Measurements from ENCODE around the gene ST7L. TPM values are rescaled to one million over a fixed set of nuclear protein-coding genes. Genes with fewer than 3 reads are reported as not detected.

ST7L gene
- total RNA-seq, 1 experiment from 2014 or later: 18.0 TPM

DNA sequence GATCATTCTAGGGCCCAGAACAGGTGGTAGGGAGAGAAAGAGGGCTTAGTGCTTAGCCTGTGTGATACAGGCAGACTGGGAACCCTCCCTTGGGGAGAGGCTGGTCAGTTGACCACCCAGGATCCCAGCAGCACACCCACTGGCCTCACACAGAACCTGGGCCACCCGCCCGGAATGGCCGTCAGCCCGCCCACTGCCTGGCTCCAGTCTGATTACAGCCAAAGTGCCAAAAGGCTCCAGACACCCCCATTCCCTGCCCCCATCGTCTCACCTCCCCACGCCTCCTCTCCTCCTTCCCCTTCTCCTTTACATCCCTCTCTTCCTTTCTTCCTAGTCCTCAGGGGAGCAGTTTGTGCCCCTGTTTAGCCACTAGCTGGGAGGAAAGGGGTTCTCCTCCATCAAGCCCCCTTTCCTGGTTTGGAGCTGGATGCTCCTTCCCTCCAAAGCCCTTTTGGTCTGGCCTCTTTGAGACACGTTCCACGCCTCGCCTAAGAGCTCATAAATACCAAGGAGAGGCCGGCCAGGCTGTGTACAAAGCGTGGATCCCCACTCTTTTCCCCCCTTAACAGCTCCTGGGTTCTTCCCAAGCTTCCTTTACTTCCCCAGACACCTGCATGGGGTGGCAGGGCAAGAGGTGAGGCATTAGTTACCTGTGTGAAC lies 114.8 kb downstream of the ST7L start:
- Mint-ChIP-seq H3K27ac (no peak overlapping the region), H3K4me1 (peaks cover 15% of the 10 kb centered on the region), H3K4me3 (no peak overlapping the region), H3K36me3 (no peaks in the 10 kb centered on the region), H3K9me3 (no peaks in the 10 kb centered on the region), H3K27me3 (ENCODE audit: low read depth) (peaks cover 89% of the 10 kb centered on the region)
- ChIA-PET POLR2A (interaction anchor here (0.6 kb wide), 1 partner anchor 91 kb away, joined by 3 read pairs; no protein-coding TSS in a partner anchor), CTCF (no interaction called here)
- DNase-seq (ENCODE audit: low spot score) (no peak), ATAC-seq (no peak)
- TF ChIP-seq ZNF416 (CRISPR knock-in tag; IDR thresholded peaks at IDR 0.05) (no peak), RORB (CRISPR knock-in tag; IDR thresholded peaks at IDR 0.05) (no peak), CREM (CRISPR knock-in tag; IDR thresholded peaks at IDR 0.05) (no peak), RELA (CRISPR knock-in tag; IDR thresholded peaks at IDR 0.05; ENCODE audit: borderline replicate concordance) (no peak), AR (CRISPR knock-in tag; IDR thresholded peaks at IDR 0.05) (no peak), ZNF219 (CRISPR knock-in tag; IDR thresholded peaks at IDR 0.05; ENCODE audit: borderline replicate concordance) (no peak)
- TF ChIP-seq, protein P1, sequence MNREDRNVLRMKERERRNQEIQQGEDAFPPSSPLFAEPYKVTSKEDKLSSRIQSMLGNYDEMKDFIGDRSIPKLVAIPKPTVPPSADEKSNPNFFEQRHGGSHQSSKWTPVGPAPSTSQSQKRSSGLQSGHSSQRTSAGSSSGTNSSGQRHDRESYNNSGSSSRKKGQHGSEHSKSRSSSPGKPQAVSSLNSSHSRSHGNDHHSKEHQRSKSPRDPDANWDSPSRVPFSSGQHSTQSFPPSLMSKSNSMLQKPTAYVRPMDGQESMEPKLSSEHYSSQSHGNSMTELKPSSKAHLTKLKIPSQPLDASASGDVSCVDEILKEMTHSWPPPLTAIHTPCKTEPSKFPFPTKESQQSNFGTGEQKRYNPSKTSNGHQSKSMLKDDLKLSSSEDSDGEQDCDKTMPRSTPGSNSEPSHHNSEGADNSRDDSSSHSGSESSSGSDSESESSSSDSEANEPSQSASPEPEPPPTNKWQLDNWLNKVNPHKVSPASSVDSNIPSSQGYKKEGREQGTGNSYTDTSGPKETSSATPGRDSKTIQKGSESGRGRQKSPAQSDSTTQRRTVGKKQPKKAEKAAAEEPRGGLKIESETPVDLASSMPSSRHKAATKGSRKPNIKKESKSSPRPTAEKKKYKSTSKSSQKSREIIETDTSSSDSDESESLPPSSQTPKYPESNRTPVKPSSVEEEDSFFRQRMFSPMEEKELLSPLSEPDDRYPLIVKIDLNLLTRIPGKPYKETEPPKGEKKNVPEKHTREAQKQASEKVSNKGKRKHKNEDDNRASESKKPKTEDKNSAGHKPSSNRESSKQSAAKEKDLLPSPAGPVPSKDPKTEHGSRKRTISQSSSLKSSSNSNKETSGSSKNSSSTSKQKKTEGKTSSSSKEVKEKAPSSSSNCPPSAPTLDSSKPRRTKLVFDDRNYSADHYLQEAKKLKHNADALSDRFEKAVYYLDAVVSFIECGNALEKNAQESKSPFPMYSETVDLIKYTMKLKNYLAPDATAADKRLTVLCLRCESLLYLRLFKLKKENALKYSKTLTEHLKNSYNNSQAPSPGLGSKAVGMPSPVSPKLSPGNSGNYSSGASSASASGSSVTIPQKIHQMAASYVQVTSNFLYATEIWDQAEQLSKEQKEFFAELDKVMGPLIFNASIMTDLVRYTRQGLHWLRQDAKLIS (CRISPR knock-in tag; IDR thresholded peaks at IDR 0.05; ENCODE audit: borderline replicate concordance): no peak
- TF ChIP-seq, protein P2, sequence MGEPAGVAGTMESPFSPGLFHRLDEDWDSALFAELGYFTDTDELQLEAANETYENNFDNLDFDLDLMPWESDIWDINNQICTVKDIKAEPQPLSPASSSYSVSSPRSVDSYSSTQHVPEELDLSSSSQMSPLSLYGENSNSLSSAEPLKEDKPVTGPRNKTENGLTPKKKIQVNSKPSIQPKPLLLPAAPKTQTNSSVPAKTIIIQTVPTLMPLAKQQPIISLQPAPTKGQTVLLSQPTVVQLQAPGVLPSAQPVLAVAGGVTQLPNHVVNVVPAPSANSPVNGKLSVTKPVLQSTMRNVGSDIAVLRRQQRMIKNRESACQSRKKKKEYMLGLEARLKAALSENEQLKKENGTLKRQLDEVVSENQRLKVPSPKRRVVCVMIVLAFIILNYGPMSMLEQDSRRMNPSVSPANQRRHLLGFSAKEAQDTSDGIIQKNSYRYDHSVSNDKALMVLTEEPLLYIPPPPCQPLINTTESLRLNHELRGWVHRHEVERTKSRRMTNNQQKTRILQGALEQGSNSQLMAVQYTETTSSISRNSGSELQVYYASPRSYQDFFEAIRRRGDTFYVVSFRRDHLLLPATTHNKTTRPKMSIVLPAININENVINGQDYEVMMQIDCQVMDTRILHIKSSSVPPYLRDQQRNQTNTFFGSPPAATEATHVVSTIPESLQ (CRISPR knock-in tag; IDR thresholded peaks at IDR 0.05): no peak
- TF ChIP-seq, protein P3, sequence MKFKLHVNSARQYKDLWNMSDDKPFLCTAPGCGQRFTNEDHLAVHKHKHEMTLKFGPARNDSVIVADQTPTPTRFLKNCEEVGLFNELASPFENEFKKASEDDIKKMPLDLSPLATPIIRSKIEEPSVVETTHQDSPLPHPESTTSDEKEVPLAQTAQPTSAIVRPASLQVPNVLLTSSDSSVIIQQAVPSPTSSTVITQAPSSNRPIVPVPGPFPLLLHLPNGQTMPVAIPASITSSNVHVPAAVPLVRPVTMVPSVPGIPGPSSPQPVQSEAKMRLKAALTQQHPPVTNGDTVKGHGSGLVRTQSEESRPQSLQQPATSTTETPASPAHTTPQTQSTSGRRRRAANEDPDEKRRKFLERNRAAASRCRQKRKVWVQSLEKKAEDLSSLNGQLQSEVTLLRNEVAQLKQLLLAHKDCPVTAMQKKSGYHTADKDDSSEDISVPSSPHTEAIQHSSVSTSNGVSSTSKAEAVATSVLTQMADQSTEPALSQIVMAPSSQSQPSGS (CRISPR knock-in tag; IDR thresholded peaks at IDR 0.05; ENCODE audit: borderline replicate concordance, low read depth): no peak

DNA sequence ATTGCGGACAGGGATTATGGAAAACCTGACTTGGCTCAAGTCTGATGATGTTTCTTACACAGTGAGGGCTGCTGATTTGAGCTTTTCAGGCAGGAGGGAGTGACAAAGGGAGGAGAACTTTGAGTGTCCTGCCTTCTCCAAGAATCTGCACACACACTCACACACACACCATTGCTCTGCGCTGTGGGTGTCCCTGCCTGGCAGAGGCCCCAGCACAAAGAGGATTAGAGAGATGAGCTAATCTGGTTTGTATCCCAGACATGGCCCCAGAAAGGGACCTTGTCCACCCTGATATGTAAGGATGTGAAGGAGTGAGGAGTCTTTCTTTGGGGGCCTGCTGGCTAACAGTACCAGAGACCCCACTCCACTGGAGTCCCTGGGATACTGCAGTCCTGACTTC lies 116.1 kb downstream of the ST7L start:
- no peak for DNase-seq (ENCODE audit: low spot score)
- Mint-ChIP-seq H3K4me1 (peaks cover 15% of the 10 kb centered on the region), H3K27me3 (ENCODE audit: low read depth) (peaks cover 88% of the 10 kb centered on the region), H3K27ac (no peak overlapping the region), H3K4me3 (peak overlapping the region; percentile 70), H3K36me3 (no peaks in the 10 kb centered on the region), H3K9me3 (no peaks in the 10 kb centered on the region)
- ChIA-PET CTCF (interaction anchor here (0.8 to 1.5 kb wide), 5 partner anchors 13 to 144 kb away, joined by 3 to 19 read pairs (median 4); no protein-coding TSS in a partner anchor), POLR2A (no interaction called here)
- no peak for ATAC-seq
- TF ChIP-seq CREM (CRISPR knock-in tag; IDR thresholded peaks at IDR 0.05) (no peak), ZNF512 (CRISPR knock-in tag; IDR thresholded peaks at IDR 0.05; ENCODE audit: borderline replicate concordance) (no peak), ATF1 (CRISPR knock-in tag; IDR thresholded peaks at IDR 0.05) (no peak), ZNF532 (CRISPR knock-in tag; IDR thresholded peaks at IDR 0.05; ENCODE audit: borderline replicate concordance) (no peak), NFYB (CRISPR knock-in tag; conservative IDR thresholded peaks at IDR 0.05; ENCODE audit: low read depth) (no peak), SMAD3 (CRISPR knock-in tag; IDR thresholded peaks at IDR 0.05; ENCODE audit: borderline replicate concordance) (no peak)

Data from WTC11 (cell line).